CD4-positive, alpha-beta T cell (primary cell): ENCODE results near the gene EPOP. TPM values are rescaled to one million over a fixed set of nuclear protein-coding genes. Genes with fewer than 3 reads are reported as not detected.

Experiments
- ATAC-seq: fragments of 200-7000 bp; cut with Tn5 transposase; one replicate; pipeline ENCODE4 v1.10.0; 2022; ENCODE audit warnings: mild to moderate bottlenecking; ENCODE audit not compliant: poor library complexity
- CTCF ChIA-PET: fragments of 350-600 bp; sonication (Branson Sonifier 250); formaldehyde crosslinking; loops from one replicate; lab custom pipeline; 2021; ENCODE audit warnings: antibody characterized with exemption, inconsistent platforms; lab: Charles Lee
- POLR2A ChIA-PET: fragments of 350-600 bp; sonication (Branson Sonifier 250); formaldehyde crosslinking; loops from one replicate; lab custom pipeline; 2021; ENCODE audit warnings: antibody characterized with exemption, inconsistent platforms; lab: Charles Lee
- DNase-seq, 14 experiments: peaks; one replicate each; pipeline ENCODE4 v3.0.0-alpha.2; 2013 to 2020; ENCODE audit warnings: mixed read lengths in 2 of 14
- H3K27ac ChIP-seq, 2 donors: one replicate each; pipeline versions ENCODE4 v1.5.1 to v1.7.0; 2013; ENCODE audit warnings: low read length in 2 of 2, low read depth in 1 of 2, mild to moderate bottlenecking in 1 of 2
- H3K27me3 ChIP-seq, 2 experiments: 1 replicate in 1 of 2; 2 replicates in 1 of 2; pipeline versions ENCODE4 v1.6.1 to v1.7.0; 2013; ENCODE audit warnings: low read length in 2 of 2, control low read depth in 1 of 2, mild to moderate bottlenecking in 1 of 2, moderate library complexity in 1 of 2; ENCODE audit not compliant: insufficient read depth in 2 of 2, control insufficient read depth in 1 of 2
- H3K36me3 ChIP-seq: one replicate; pipeline ENCODE4 v1.6.1; 2013; ENCODE audit warnings: low read length, control low read depth; ENCODE audit not compliant: insufficient read depth
- H3K4me1 ChIP-seq: one replicate; pipeline ENCODE4 v1.6.1; 2013; ENCODE audit warnings: low read length, control low read depth; ENCODE audit not compliant: insufficient read depth
- H3K4me3 ChIP-seq: one replicate; pipeline ENCODE4 v1.5.1; 2013; ENCODE audit warnings: mild to moderate bottlenecking, low read length, moderate library complexity
- H3K9me3 ChIP-seq, 2 experiments: 1 replicate in 1 of 2; 2 replicates in 1 of 2; pipeline versions ENCODE4 v1.6.1 to v1.7.0; 2013; ENCODE audit warnings: low read length in 2 of 2, mild to moderate bottlenecking in 2 of 2, control low read depth in 1 of 2, moderate library complexity in 1 of 2; ENCODE audit not compliant: control insufficient read depth in 1 of 2, insufficient read depth in 1 of 2
- H3K27ac Mint-ChIP-seq: one replicate; pipeline ENCODE4 v1.8.0; 2020; ENCODE audit warnings: mixed read lengths
- H3K27me3 Mint-ChIP-seq: one replicate; pipeline ENCODE4 v1.8.0; 2021; ENCODE audit warnings: mixed read lengths
- H3K36me3 Mint-ChIP-seq: one replicate; pipeline ENCODE4 v1.8.0; 2021; ENCODE audit warnings: low read depth, mixed read lengths
- H3K4me1 Mint-ChIP-seq: one replicate; pipeline ENCODE4 v1.8.0; 2021; ENCODE audit warnings: low read depth, mixed read lengths
- H3K4me3 Mint-ChIP-seq: one replicate; pipeline ENCODE4 v1.8.0; 2020; ENCODE audit warnings: mild to moderate bottlenecking, mixed read lengths
- H3K9me3 Mint-ChIP-seq: one replicate; pipeline ENCODE4 v1.8.0; 2020; ENCODE audit warnings: mixed read lengths
- CTCF ChIP-seq: fragments of 200-600 bp; IDR thresholded peaks from one replicate; pipeline ENCODE4 v1.8.0; 2022; ENCODE audit warnings: antibody characterized with exemption, mild to moderate bottlenecking
- intact Hi-C, 2 experiments: fragments of 100-400 bp; cut with DNase I in 1 of 2; cut with micrococcal nuclease in 1 of 2; formaldehyde crosslinking; loops; one replicate each; pipeline versions ENCODE4 v1.15.1 to v1.9.0; 2023 to 2025; cut with DNase I, micrococcal nuclease
- total RNA-seq, 174 experiments: library from RNA in 2 of 174; stranded (reverse) in 2 of 174; gene quantifications; one replicate each; pipeline ENCODE4 v1.2.3 and lab custom pipeline; 2021 to 2026

Gene EPOP
- total RNA-seq, 2 experiments from 2014 or later: 0.16 to 0.34 TPM

- Mint-ChIP-seq H3K4me3 (peak overlapping the region; percentile 72), H3K9me3 (no peaks in the 10 kb centered on the region), H3K36me3 (no peaks in the 10 kb centered on the region), H3K4me1 (peaks cover 24% of the 10 kb centered on the region), H3K27me3 (peaks cover 74% of the 10 kb centered on the region), H3K27ac (no peak overlapping the region)
- peak in 1 of 14 experiments; percentile 36 for DNase-seq
- TF ChIP-seq CTCF: no peak
- no peaks in the 10 kb centered on the region for H3K9me3 ChIP-seq
- CTCF ChIA-PET: interaction anchor here (1.7 kb wide), 1 partner anchor 114 kb away, joined by 3 read pairs; no protein-coding TSS in a partner anchor
- no peak overlapping the region for H3K4me3 ChIP-seq
- H3K36me3 ChIP-seq: no peaks in the 10 kb centered on the region
- ATAC-seq: no peak
- H3K4me1 ChIP-seq: peaks cover 37% of the 10 kb centered on the region
- POLR2A ChIA-PET: interaction anchor here (1.2 to 1.3 kb wide), 3 partner anchors 29 to 32 kb away, joined by 4 to 5 read pairs (median 4); partner anchors contain the start of gene MLLT6
- no peak overlapping the region for H3K27ac ChIP-seq
- peaks cover 41 to 53% of the 10 kb centered on the region in 2 experiments for H3K27me3 ChIP-seq
- intact Hi-C loops: no loop called here
Measured at GRCh38 chr17:38672788-38673706, 1.7 kb downstream of the EPOP start.

- Mint-ChIP-seq H3K36me3 (no peaks in the 10 kb centered on the region), H3K27me3 (peaks cover 81% of the 10 kb centered on the region), H3K4me1 (peaks cover 23% of the 10 kb centered on the region), H3K4me3 (peak overlapping the region; percentile 71), H3K27ac (no peak overlapping the region), H3K9me3 (no peaks in the 10 kb centered on the region)
- TF ChIP-seq CTCF: no peak
- no peak overlapping the region for H3K27ac ChIP-seq
- ChIA-PET POLR2A (interaction anchor here (0.6 to 1.3 kb wide), 3 partner anchors 30 to 481 kb away, joined by 3 to 4 read pairs (median 4); partner anchors contain the start of gene MLLT6), CTCF (interaction anchor here (0.8 to 1.0 kb wide), 2 partner anchors 9 to 63 kb away, joined by 3 to 4 read pairs; no protein-coding TSS in a partner anchor)
- H3K36me3 ChIP-seq: no peaks in the 10 kb centered on the region
- DNase-seq (no peak), ATAC-seq (no peak)
- H3K4me3 ChIP-seq: no peak overlapping the region
- intact Hi-C loops: no loop called here
- H3K4me1 ChIP-seq: peaks cover 35% of the 10 kb centered on the region
- H3K9me3 ChIP-seq: no peaks in the 10 kb centered on the region
- peaks cover 42 to 55% of the 10 kb centered on the region in 2 experiments for H3K27me3 ChIP-seq
Measured at GRCh38 chr17:38671939-38672720, 2.6 kb downstream of the EPOP start.

- DNase-seq (no peak), ATAC-seq (no peak)
- H3K9me3 ChIP-seq: no peaks in the 10 kb centered on the region
- H3K27ac ChIP-seq: no peak overlapping the region
- no peaks in the 10 kb centered on the region for H3K9me3 Mint-ChIP-seq
- TF ChIP-seq CTCF: no peak
- peaks cover 5% of the 10 kb centered on the region for H3K4me1 Mint-ChIP-seq
- H3K27me3 Mint-ChIP-seq: peaks cover 70% of the 10 kb centered on the region
- no peak overlapping the region for H3K27ac Mint-ChIP-seq
- no peaks in the 10 kb centered on the region for H3K36me3 ChIP-seq
- peaks cover 17% of the 10 kb centered on the region for H3K4me1 ChIP-seq
- intact Hi-C loops: loop anchor here in 1 of 2 experiments (5.0 kb wide), 1 partner anchor 227 kb away; no protein-coding TSS in a partner anchor
- no peak overlapping the region for H3K4me3 ChIP-seq
- no peaks in the 10 kb centered on the region for H3K36me3 Mint-ChIP-seq
- no peak overlapping the region for H3K4me3 Mint-ChIP-seq
- ChIA-PET CTCF (interaction anchor here (1.0 to 6.7 kb wide), 2 partner anchors 23 to 111 kb away, joined by 3 to 56 read pairs; no protein-coding TSS in a partner anchor), POLR2A (no interaction called here)
- peaks cover 44 to 55% of the 10 kb centered on the region in 2 experiments for H3K27me3 ChIP-seq
Measured at GRCh38 chr17:38669520-38669919, 5.2 kb downstream of the EPOP start.
